Retinal pigment epithelial cell (primary cell): ENCODE results near the gene HOXB6.

ENCODE experiments used
- DNase-seq: peaks from one replicate; pipeline ENCODE4 v3.0.0-alpha.2; 2010; ENCODE audit warnings: low read depth
- H3K4me3 ChIP-seq: 2 replicates; pipeline ENCODE4 v1.5.1; 2011; ENCODE audit warnings: mild to moderate bottlenecking, low read length, control low read depth, moderate library complexity
- TF ChIP-seq, protein P1 (sequence below): conservative IDR thresholded peaks from 2 replicates; pipeline ENCODE4 v1.5.1; 2011; ENCODE audit warnings: low read depth, low read length, control low read depth, inconsistent platforms

The HOXB6 gene

DNA sequence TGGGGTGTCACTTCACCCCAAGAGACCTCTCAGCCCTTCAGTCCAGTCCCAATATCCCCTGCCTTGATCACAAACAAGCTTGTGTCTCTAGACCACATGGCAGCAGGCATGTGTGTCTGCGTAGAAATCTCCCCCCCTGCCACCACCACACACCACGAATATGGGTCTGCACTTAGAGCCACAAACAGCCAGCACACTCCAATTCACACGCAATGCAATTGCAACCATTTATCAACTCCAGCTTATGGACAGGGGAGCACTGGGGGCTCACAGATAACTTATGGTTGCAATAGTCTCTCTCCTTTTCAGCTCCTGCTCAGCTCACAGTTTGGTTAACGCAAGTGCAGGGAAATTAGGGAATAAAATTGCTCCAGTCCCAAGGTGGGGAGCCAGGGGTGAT lies 18.8 kb upstream of the HOXB6 start:
- DNase-seq: no peak
- TF ChIP-seq, protein P1, sequence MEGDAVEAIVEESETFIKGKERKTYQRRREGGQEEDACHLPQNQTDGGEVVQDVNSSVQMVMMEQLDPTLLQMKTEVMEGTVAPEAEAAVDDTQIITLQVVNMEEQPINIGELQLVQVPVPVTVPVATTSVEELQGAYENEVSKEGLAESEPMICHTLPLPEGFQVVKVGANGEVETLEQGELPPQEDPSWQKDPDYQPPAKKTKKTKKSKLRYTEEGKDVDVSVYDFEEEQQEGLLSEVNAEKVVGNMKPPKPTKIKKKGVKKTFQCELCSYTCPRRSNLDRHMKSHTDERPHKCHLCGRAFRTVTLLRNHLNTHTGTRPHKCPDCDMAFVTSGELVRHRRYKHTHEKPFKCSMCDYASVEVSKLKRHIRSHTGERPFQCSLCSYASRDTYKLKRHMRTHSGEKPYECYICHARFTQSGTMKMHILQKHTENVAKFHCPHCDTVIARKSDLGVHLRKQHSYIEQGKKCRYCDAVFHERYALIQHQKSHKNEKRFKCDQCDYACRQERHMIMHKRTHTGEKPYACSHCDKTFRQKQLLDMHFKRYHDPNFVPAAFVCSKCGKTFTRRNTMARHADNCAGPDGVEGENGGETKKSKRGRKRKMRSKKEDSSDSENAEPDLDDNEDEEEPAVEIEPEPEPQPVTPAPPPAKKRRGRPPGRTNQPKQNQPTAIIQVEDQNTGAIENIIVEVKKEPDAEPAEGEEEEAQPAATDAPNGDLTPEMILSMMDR: no peak
- H3K4me3 ChIP-seq: no peak overlapping the region

GRCh38 chr17:48622857-48623256 lies 18.1 kb upstream of the HOXB6 start:
- DNase-seq: no peak
- TF ChIP-seq, protein P1: no peak
- H3K4me3 ChIP-seq: no peak overlapping the region

DNA sequence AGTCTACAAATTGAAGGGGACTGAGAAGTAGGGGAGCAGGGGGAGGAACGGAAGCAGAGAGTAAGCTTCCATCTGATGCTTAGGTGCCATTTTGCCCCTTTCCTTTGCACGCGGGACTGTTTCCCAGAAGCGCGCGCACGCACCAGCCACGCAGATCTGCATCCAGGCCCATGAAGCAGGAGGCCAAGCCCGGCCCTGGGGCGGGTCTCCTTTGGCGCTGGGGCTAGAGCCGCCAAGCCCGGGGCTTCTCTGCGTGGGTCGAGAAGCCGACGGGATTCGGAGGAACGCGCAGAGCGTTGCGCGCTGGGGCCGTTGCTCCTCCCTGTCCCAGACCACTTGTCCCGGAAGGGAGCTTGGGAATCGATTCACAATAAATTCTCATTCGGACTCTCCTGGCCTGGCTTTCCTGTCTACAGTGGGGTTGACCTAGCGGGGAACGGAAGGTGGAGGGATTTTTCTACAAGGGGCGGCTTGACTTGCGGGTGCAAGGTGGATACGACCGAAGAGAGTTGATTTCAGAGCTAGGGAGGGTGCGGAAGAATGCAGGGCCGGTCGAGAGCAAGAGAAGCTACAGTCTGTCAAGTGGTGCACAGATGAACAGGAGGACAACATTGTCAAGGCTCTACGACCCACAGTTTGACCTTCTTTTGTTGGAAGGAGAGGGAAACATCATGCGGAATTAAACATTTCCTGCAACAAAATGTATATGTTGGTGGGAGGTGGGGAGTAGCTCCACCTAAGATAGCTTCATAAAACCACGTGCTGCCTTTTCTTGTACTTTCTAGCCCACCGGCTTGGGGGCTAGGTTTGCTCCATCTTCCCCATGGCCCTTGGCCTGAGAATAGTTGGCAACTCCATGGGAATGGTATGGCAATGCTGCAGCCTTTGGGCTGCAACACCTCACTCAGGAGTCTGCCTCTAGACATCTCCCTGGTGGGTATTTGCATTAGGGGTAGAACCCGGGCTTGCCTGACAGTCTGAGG lies 16.9 kb upstream of the HOXB6 start:
- DNase-seq: no peak
- H3K4me3 ChIP-seq: no peak overlapping the region
- TF ChIP-seq, protein P1: no peak

DNA sequence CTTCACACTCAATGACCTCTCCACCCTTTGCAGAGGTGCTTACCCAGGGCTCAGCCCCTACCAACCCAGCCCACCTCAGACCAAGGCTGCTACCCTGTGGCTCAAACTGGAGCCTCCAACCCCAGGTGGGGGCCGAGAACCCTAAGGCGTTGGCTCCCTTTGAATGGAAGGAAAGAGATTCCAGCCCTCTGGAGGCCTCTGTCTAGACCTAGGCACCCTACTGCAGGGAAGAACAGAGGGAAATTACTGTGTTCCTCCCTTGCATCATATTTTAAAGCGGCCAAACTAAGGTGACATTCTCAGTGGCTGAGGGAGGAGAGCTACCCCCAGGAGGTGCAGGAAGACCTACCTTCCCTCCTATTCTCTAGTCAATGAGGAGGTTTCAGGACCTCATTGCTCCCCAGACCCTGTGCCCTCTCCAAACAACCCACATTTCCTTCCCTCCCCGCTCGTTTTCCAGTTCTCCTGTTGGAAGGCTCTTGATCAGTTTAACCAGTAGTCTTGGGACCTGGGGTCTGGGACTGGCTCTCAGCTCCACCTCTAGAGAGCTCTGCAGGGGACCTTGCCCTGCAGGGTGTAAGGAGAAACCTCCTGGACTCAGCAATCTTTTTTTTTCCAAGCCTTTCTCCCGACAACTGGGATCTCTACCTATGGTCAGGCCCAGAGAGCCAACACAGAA lies 15.8 kb upstream of the HOXB6 start:
- no peak overlapping the region for H3K4me3 ChIP-seq

GRCh38 chr17:48619826-48620449 lies 15.2 kb upstream of the HOXB6 start:
- no peak overlapping the region for H3K4me3 ChIP-seq
- TF ChIP-seq, protein P1: no peak
- no peak for DNase-seq

More for the DNA sequence above, 15.8 kb upstream of the HOXB6 start:
- TF ChIP-seq, protein P1: no peak
- DNase-seq: no peak

DNA sequence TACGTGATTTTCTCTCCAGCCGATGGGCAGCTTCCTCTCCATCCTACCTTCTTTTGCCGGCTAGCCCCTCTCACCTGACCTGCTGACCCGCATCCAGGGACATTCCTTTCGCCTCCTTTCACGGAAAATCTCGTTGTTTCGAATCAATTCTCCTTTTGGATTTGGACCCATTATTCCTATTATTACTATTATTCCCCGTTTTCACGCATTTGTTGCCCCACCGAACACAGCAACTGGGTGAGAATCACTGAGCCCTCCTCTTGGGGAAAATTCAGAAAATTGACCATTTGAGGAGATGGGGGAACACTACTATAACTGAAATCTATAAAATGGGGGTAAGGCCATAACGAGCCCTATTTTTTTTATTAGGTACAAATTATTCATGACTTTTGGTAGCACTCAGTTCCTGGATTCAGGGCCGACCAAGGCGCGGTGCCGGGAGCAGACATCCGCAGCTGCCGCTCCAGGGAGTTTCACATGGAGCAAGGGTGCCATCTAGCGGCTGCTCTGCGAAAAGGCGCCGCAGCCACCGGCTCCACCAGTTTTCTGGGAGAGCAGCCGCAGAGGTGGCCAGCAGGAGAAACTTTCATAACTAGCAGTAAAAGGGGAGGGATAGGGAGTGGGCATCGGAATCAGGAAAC lies 13.6 kb upstream of the HOXB6 start:
- H3K4me3 ChIP-seq: no peak overlapping the region
- TF ChIP-seq, protein P1: peak; percentile 92
- DNase-seq: peak; percentile 25
